HepG2 (cell line): ENCODE data around the gene ORC1. TPM values are rescaled to one million over a fixed set of nuclear protein-coding genes. Genes with fewer than 3 reads are reported as not detected.

Experiments used
- BHLHE40 ChIP-seq: IDR thresholded peaks from 2 replicates; pipeline ENCODE4 v1.6.1; 2011; ENCODE audit warnings: low read length, improper control_type of control experiment
- DMAP1 ChIP-seq: IDR thresholded peaks from 2 replicates; pipeline ENCODE4 v1.6.1; 2016
- IRF1 ChIP-seq: sonication (generic); formaldehyde crosslinking; IDR thresholded peaks from 2 replicates; pipeline ENCODE4 v1.4.0; 2020; ENCODE audit warnings: low read depth, mild to moderate bottlenecking, missing genetic modification reagents
- KDM6A ChIP-seq: IDR thresholded peaks from 2 replicates; pipeline ENCODE4 v1.6.1; 2016; ENCODE audit warnings: low read depth
- MAFG ChIP-seq: sonication (generic); formaldehyde crosslinking; IDR thresholded peaks from 2 replicates; pipeline ENCODE4 v1.5.1; 2020; ENCODE audit warnings: mild to moderate bottlenecking, missing genetic modification reagents
- MTA1 ChIP-seq: sonication (generic); formaldehyde crosslinking; IDR thresholded peaks from 2 replicates; pipeline ENCODE4 v1.4.0; 2020; ENCODE audit warnings: missing genetic modification reagents, mild to moderate bottlenecking, borderline replicate concordance
- NFE2L2 ChIP-seq: fragments of 150-350 bp; IDR thresholded peaks from 2 replicates; pipeline ENCODE4 v1.6.1; 2014; ENCODE audit warnings: low read length
- NONO ChIP-seq, 2 experiments: fragments of 450-650 bp in 1 of 2; sonication (generic) in 1 of 2; formaldehyde crosslinking in 1 of 2; IDR thresholded peaks in 1 of 2; conservative IDR thresholded peaks in 1 of 2; 2 replicates each; pipeline versions ENCODE4 v1.6.1 to v1.8.0; 2017 to 2022; ENCODE audit warnings: mild to moderate bottlenecking in 1 of 2, missing genetic modification reagents in 1 of 2, moderate library complexity in 1 of 2
- NRL ChIP-seq: sonication (generic); formaldehyde crosslinking; IDR thresholded peaks from 2 replicates; pipeline ENCODE4 v1.5.0; 2020; ENCODE audit warnings: missing genetic modification reagents, mild to moderate bottlenecking, moderate library complexity, borderline replicate concordance
- SAP130 ChIP-seq: IDR thresholded peaks from 2 replicates; pipeline ENCODE4 v1.6.1; 2016; ENCODE audit warnings: low read depth
- SCMH1 ChIP-seq: sonication (generic); formaldehyde crosslinking; IDR thresholded peaks from 2 replicates; pipeline ENCODE4 v1.9.0; 2021; ENCODE audit warnings: missing genetic modification reagents, mild to moderate bottlenecking, borderline replicate concordance
- SRSF1 ChIP-seq: fragments of 200-400 bp; formaldehyde crosslinking; optimal IDR thresholded peaks from 2 replicates; pipeline ENCODE3; 2017; ENCODE audit warnings: mild to moderate bottlenecking, low read depth, low read length, moderate library complexity
- TCF12 ChIP-seq, 2 experiments: fragments of 450-650 bp in 1 of 2; sonication (generic) in 1 of 2; formaldehyde crosslinking in 1 of 2; IDR thresholded peaks; 2 replicates each; pipeline versions ENCODE4 v1.6.1 to v1.8.0; 2017 to 2022; ENCODE audit warnings: antibody characterized with exemption in 1 of 2, mild to moderate bottlenecking in 1 of 2, missing genetic modification reagents in 1 of 2, moderate library complexity in 1 of 2
- ZNF143 ChIP-seq: sonication (generic); formaldehyde crosslinking; IDR thresholded peaks from 2 replicates; pipeline ENCODE4 v1.4.0; 2020; ENCODE audit warnings: missing genetic modification reagents
- ZNF20 ChIP-seq: sonication (generic); formaldehyde crosslinking; IDR thresholded peaks from 2 replicates; pipeline ENCODE4 v1.4.0; 2020; ENCODE audit warnings: mild to moderate bottlenecking, moderate library complexity, missing genetic modification reagents
- ZNF251 ChIP-seq: sonication (generic); formaldehyde crosslinking; IDR thresholded peaks from 2 replicates; pipeline ENCODE4 v1.9.0; 2021; ENCODE audit warnings: mild to moderate bottlenecking, missing genetic modification reagents
- ZNF383 ChIP-seq: sonication (generic); formaldehyde crosslinking; IDR thresholded peaks from 2 replicates; pipeline ENCODE4 v1.4.0; 2020; ENCODE audit warnings: missing genetic modification reagents, mild to moderate bottlenecking, borderline replicate concordance
- ZNF510 ChIP-seq: sonication (generic); formaldehyde crosslinking; IDR thresholded peaks from 2 replicates; pipeline ENCODE4 v1.4.0; 2020; ENCODE audit warnings: low read depth, mild to moderate bottlenecking, missing genetic modification reagents
- ZNF782 ChIP-seq: sonication (generic); formaldehyde crosslinking; IDR thresholded peaks from 2 replicates; pipeline ENCODE4 v1.4.0; 2020; ENCODE audit warnings: missing genetic modification reagents, mild to moderate bottlenecking, borderline replicate concordance
- polyA plus RNA-seq, 8 experiments: library from polyadenylated mRNA; depleted of rRNA in 3 of 8; stranded (reverse) in 7 of 8; unstranded in 1 of 8; fragments of >200 nt; fragmentation: Illumina TruSeq in 4 of 8; extraction: Trizol in 4 of 8; gene quantifications; 2 replicates each; pipeline versions ENCODE4 v1.2.1 to v1.2.3, GENCODE V29; 2011 to 2016; ENCODE audit warnings: low read depth in 4 of 8, missing spikeins in 1 of 8, mixed read lengths in 1 of 8; ENCODE audit not compliant: insufficient read depth in 1 of 8
- total RNA-seq, 5 experiments: library from RNA; depleted of rRNA; stranded (reverse); fragments of >200 nt; fragmentation: Illumina TruSeq; extraction: Trizol; gene quantifications; 2 replicates each; pipeline ENCODE4 v1.2.3, GENCODE V29; 2016; ENCODE audit warnings: low read depth in 1 of 5
- TF ChIP-seq, protein P1 (sequence below): IDR thresholded peaks from 2 replicates; pipeline ENCODE4 v1.6.1; 2016; ENCODE audit warnings: control low read depth
- TF ChIP-seq, protein P2 (sequence below): sonication (generic); formaldehyde crosslinking; IDR thresholded peaks from 2 replicates; pipeline ENCODE4 v1.5.1; 2020; ENCODE audit warnings: mild to moderate bottlenecking, missing genetic modification reagents, moderate library complexity
- TF ChIP-seq, protein P3 (sequence below), 2 experiments: sonication (generic) in 1 of 2; formaldehyde crosslinking in 1 of 2; IDR thresholded peaks; 2 replicates each; pipeline versions ENCODE4 v1.5.1 to v1.6.1; 2011 to 2020; ENCODE audit warnings: borderline replicate concordance in 1 of 2, low read depth in 1 of 2, low read length in 1 of 2, mild to moderate bottlenecking in 1 of 2, missing genetic modification reagents in 1 of 2, moderate library complexity in 1 of 2

ORC1 gene
- total and polyA plus RNA-seq, 2 of the 13 experiments (the other 11 are each of a cell fraction or from before 2014, with no cell fraction given) = 7.0 to 23.5 TPM

DNA sequence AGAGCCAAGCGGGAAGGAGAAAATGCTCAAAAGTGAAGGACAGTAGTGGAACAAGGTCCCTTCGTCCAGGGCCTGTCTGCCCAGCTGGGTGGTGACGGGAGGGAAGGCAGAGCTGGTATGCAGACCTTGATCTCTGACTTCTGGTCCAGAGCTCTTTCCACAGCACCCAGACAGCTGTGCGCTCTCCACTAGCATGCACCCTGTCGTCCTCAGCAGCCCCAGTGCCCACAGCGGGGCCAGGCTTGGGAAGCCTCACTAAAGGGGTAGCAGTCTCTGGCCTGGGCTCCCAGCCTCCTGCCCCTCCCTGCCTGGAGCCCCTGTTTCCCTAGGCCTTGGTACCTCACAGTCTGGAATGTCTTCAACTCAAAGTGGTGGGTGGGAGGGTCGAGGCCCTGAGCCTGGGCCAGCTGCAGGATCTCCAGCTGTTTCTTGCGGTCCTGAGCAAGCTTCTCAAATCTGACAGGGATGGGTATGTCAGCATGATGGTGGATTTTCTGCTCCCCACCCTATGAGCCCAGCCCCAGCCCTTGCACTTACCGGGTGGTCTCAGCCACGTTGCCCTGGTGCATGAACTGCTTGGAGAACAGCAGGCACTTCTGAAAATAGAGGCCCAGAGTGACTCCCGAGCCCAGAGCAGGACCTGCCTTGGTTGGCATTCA, 48.2 kb downstream of the ORC1 start (continued):
- no peak for TF ChIP-seq ZNF510 (CRISPR knock-in tag)
- no peak for TF ChIP-seq NONO (IDR thresholded peaks at IDR 0.05)
- no peak for TF ChIP-seq NONO (CRISPR knock-in tag; conservative IDR thresholded peaks at IDR 0.05)
- no peak for TF ChIP-seq IRF1 (CRISPR knock-in tag)
- TF ChIP-seq, protein P1, sequence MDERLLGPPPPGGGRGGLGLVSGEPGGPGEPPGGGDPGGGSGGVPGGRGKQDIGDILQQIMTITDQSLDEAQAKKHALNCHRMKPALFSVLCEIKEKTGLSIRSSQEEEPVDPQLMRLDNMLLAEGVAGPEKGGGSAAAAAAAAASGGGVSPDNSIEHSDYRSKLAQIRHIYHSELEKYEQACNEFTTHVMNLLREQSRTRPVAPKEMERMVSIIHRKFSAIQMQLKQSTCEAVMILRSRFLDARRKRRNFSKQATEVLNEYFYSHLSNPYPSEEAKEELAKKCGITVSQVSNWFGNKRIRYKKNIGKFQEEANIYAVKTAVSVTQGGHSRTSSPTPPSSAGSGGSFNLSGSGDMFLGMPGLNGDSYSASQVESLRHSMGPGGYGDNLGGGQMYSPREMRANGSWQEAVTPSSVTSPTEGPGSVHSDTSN = no peak
- TF ChIP-seq ZNF383 (CRISPR knock-in tag) = no peak
- TF ChIP-seq ZNF782 (CRISPR knock-in tag) = no peak
- TF ChIP-seq ZNF20 (CRISPR knock-in tag) = no peak
- TF ChIP-seq ZNF251 (CRISPR knock-in tag) = no peak
- TF ChIP-seq SRSF1 = no peak
- TF ChIP-seq BHLHE40 = no peak
- TF ChIP-seq ZNF143 = no peak
- TF ChIP-seq KDM6A (CRISPR knock-in tag) = no peak
- no peak for TF ChIP-seq NFE2L2
- TF ChIP-seq MAFG (CRISPR knock-in tag) = no peak
- TF ChIP-seq, protein P2, sequence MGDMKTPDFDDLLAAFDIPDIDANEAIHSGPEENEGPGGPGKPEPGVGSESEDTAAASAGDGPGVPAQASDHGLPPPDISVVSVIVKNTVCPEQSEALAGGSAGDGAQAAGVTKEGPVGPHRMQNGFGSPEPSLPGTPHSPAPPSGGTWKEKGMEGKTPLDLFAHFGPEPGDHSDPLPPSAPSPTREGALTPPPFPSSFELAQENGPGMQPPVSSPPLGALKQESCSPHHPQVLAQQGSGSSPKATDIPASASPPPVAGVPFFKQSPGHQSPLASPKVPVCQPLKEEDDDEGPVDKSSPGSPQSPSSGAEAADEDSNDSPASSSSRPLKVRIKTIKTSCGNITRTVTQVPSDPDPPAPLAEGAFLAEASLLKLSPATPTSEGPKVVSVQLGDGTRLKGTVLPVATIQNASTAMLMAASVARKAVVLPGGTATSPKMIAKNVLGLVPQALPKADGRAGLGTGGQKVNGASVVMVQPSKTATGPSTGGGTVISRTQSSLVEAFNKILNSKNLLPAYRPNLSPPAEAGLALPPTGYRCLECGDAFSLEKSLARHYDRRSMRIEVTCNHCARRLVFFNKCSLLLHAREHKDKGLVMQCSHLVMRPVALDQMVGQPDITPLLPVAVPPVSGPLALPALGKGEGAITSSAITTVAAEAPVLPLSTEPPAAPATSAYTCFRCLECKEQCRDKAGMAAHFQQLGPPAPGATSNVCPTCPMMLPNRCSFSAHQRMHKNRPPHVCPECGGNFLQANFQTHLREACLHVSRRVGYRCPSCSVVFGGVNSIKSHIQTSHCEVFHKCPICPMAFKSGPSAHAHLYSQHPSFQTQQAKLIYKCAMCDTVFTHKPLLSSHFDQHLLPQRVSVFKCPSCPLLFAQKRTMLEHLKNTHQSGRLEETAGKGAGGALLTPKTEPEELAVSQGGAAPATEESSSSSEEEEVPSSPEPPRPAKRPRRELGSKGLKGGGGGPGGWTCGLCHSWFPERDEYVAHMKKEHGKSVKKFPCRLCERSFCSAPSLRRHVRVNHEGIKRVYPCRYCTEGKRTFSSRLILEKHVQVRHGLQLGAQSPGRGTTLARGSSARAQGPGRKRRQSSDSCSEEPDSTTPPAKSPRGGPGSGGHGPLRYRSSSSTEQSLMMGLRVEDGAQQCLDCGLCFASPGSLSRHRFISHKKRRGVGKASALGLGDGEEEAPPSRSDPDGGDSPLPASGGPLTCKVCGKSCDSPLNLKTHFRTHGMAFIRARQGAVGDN (CRISPR knock-in tag) = peak; percentile 52
- TF ChIP-seq MTA1 (CRISPR knock-in tag) = 0 out of 2 replicates have a peak, but pooled peaks have one; percentile 21
- TF ChIP-seq SCMH1 (CRISPR knock-in tag) = no peak
- no peak for TF ChIP-seq NRL
- TF ChIP-seq SAP130 (CRISPR knock-in tag) = no peak
- TF ChIP-seq, protein P3, sequence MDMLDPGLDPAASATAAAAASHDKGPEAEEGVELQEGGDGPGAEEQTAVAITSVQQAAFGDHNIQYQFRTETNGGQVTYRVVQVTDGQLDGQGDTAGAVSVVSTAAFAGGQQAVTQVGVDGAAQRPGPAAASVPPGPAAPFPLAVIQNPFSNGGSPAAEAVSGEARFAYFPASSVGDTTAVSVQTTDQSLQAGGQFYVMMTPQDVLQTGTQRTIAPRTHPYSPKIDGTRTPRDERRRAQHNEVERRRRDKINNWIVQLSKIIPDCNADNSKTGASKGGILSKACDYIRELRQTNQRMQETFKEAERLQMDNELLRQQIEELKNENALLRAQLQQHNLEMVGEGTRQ (IDR thresholded peaks at IDR 0.05; ENCODE audit: low read depth, low read length) = no peak
- TF ChIP-seq, protein P3 (CRISPR knock-in tag; IDR thresholded peaks at IDR 0.05; ENCODE audit: borderline replicate concordance) = no peak
- no peak for TF ChIP-seq DMAP1 (CRISPR knock-in tag)
- TF ChIP-seq TCF12 (IDR thresholded peaks at IDR 0.05) = no peak
- TF ChIP-seq TCF12 (CRISPR knock-in tag; IDR thresholded peaks at IDR 0.05) = no peak
